SK-N-SH (cell line): ENCODE data around the gene GKN1. TPM values are rescaled to one million over a fixed set of nuclear protein-coding genes. Genes with fewer than 3 reads are reported as not detected.

ENCODE experiments used
- CTCF ChIA-PET: fragments of 300-600, 350-600 bp; formaldehyde crosslinking; extraction: SDS; loops from one replicate; lab custom pipeline; 2021; lab: Yijun Ruan, JAX
- POLR2A ChIA-PET: fragments of 350-600 bp; sonication (Branson Sonifier 250); formaldehyde crosslinking; extraction: SDS; loops from one replicate; lab custom pipeline; 2020; ENCODE audit warnings: antibody characterized with exemption, inconsistent platforms; lab: Yijun Ruan, JAX
- DNase-seq: peaks from one replicate; pipeline ENCODE4 v3.0.0; 2012
- H2AFZ ChIP-seq: fragments of 200-600 bp; sonication (generic); 2 replicates; pipeline ENCODE4 v1.8.1; 2016; ENCODE audit warnings: antibody characterized with exemption, mild to moderate bottlenecking, low read depth
- H3F3A ChIP-seq: fragments of 200-600 bp; sonication (generic); replicated peaks from 2 replicates; pipeline ENCODE3; 2016; ENCODE audit warnings: antibody characterized with exemption, mild to moderate bottlenecking; ENCODE audit not compliant: insufficient read depth
- H3K27ac ChIP-seq, 2 experiments: fragments of 200-500 bp in 1 of 2; fragments of 200-600 bp in 1 of 2; sonication (Bioruptor generic) in 1 of 2; sonication (generic), shearing (Covaris generic) in 1 of 2; 2 replicates each; pipeline versions ENCODE4 v1.5.1 to v1.6.1; 2014 to 2016; ENCODE audit warnings: low read depth in 2 of 2, inconsistent platforms in 1 of 2, low read length in 1 of 2, mild to moderate bottlenecking in 1 of 2, mixed read lengths in 1 of 2
- H3K27me3 ChIP-seq: fragments of 200-600 bp; sonication (generic), shearing (Covaris generic); 2 replicates; pipeline ENCODE4 v1.6.1; 2016; ENCODE audit warnings: mixed run types; ENCODE audit not compliant: insufficient read depth
- H3K36me3 ChIP-seq, 2 experiments: fragments of 200-500 bp in 1 of 2; fragments of 200-600 bp in 1 of 2; sonication (Bioruptor generic) in 1 of 2; sonication (generic) in 1 of 2; replicated peaks in 1 of 2; 2 replicates each; pipeline versions ENCODE3 to v1.5.1; 2014 to 2016; ENCODE audit warnings: low read length in 1 of 2, mild to moderate bottlenecking in 1 of 2; ENCODE audit not compliant: insufficient read depth in 2 of 2, control insufficient read depth in 1 of 2
- H3K4me1 ChIP-seq, 2 experiments: fragments of 200-500 bp in 1 of 2; fragments of 200-600 bp in 1 of 2; sonication (Bioruptor generic) in 1 of 2; sonication (generic), shearing (Covaris generic) in 1 of 2; 2 replicates each; pipeline versions ENCODE4 v1.5.1 to v1.6.1; 2014 to 2016; ENCODE audit warnings: low read depth in 1 of 2, low read length in 1 of 2, mixed run types in 1 of 2; ENCODE audit not compliant: insufficient read depth in 2 of 2, control insufficient read depth in 1 of 2
- H3K4me2 ChIP-seq: fragments of 200-600 bp; sonication (generic), shearing (Covaris generic); 2 replicates; pipeline ENCODE4 v1.6.1; 2017; ENCODE audit warnings: mixed run types
- H3K4me3 ChIP-seq, 2 experiments: fragments of 200-500 bp in 1 of 2; fragments of 200-600 bp in 1 of 2; sonication (Bioruptor generic) in 1 of 2; sonication (generic), shearing (Covaris generic) in 1 of 2; 2 replicates each; pipeline versions ENCODE4 v1.5.1 to v1.8.1; 2014 to 2016; ENCODE audit warnings: low read depth in 2 of 2, inconsistent platforms in 1 of 2, low read length in 1 of 2, mild to moderate bottlenecking in 1 of 2, mixed read lengths in 1 of 2, moderate library complexity in 1 of 2
- H3K79me2 ChIP-seq: fragments of 200-600 bp; sonication (generic); 2 replicates; pipeline ENCODE4 v1.8.1; 2017; ENCODE audit warnings: mild to moderate bottlenecking; ENCODE audit not compliant: insufficient read depth
- H3K9ac ChIP-seq: fragments of 200-600 bp; sonication (generic); 2 replicates; pipeline ENCODE4 v1.6.1; 2017; ENCODE audit warnings: mixed run types
- H3K9me2 ChIP-seq: fragments of 200-600 bp; sonication (generic); 2 replicates; pipeline ENCODE4 v1.6.1; 2017; ENCODE audit warnings: mixed run types
- H3K9me3 ChIP-seq: fragments of 200-600 bp; sonication (generic); 2 replicates; pipeline ENCODE4 v1.6.1; 2017; ENCODE audit warnings: mixed run types, mild to moderate bottlenecking, moderate library complexity
- H4K20me1 ChIP-seq: fragments of 200-600 bp; sonication (generic); 2 replicates; pipeline ENCODE4 v1.6.1; 2017; ENCODE audit warnings: mild to moderate bottlenecking, mixed run types; ENCODE audit not compliant: insufficient read depth
- CTCF ChIP-seq: fragments of 200-600 bp; sonication (generic); IDR thresholded peaks from 2 replicates; pipeline ENCODE4 v1.6.1; 2017; ENCODE audit warnings: antibody characterized with exemption, mild to moderate bottlenecking, moderate library complexity
- ELF1 ChIP-seq: IDR thresholded peaks from 2 replicates; pipeline ENCODE4 v1.4.0; 2012
- EP300 ChIP-seq, 2 experiments: IDR thresholded peaks; 2 replicates each; pipeline versions ENCODE4 v1.4.0 to v1.6.1; 2012; ENCODE audit warnings: borderline replicate concordance in 1 of 2, low read depth in 1 of 2, low read length in 1 of 2
- FOXJ3 ChIP-seq: sonication (generic); formaldehyde crosslinking; IDR thresholded peaks from 2 replicates; pipeline ENCODE4 v1.5.1; 2020; ENCODE audit warnings: mild to moderate bottlenecking, missing genetic modification reagents
- GABPA ChIP-seq: IDR thresholded peaks from 2 replicates; pipeline ENCODE4 v1.4.0; 2012; ENCODE audit warnings: low read depth, mild to moderate bottlenecking
- IRF3 ChIP-seq: fragments of 150-350 bp; IDR thresholded peaks from 2 replicates; pipeline ENCODE4 v1.6.1; 2016; ENCODE audit warnings: mild to moderate bottlenecking, low read depth, low read length
- PBX3 ChIP-seq: IDR thresholded peaks from 2 replicates; pipeline ENCODE4; 2012
- RAD21 ChIP-seq: IDR thresholded peaks from 2 replicates; pipeline ENCODE4 v1.6.1; 2012; ENCODE audit warnings: mild to moderate bottlenecking, low read length
- RXRA ChIP-seq: IDR thresholded peaks from 2 replicates; pipeline ENCODE4 v1.4.0; 2012; ENCODE audit warnings: low read depth, mild to moderate bottlenecking, borderline replicate concordance
- SMC3 ChIP-seq: IDR thresholded peaks from 2 replicates; pipeline ENCODE4 v1.6.1; 2012; ENCODE audit warnings: low read depth, low read length, improper control_type of control experiment
- TCF12 ChIP-seq: IDR thresholded peaks from 2 replicates; pipeline ENCODE4 v1.4.0; 2012
- USF1 ChIP-seq: IDR thresholded peaks from 2 replicates; pipeline ENCODE4 v1.4.0; 2012; ENCODE audit warnings: low read depth, borderline replicate concordance
- YY1 ChIP-seq: IDR thresholded peaks from 2 replicates; pipeline ENCODE4 v1.4.0; 2012; ENCODE audit warnings: low read depth, mild to moderate bottlenecking
- WGBS: methylation state at CpG from one replicate; pipeline ENCODE4 v1.1.6; 2017; ENCODE audit warnings: low lambda C conversion rate; 5-methylcytosine and 5-hydroxymethylcytosine counted together
- polyA plus RNA-seq, 3 experiments: library from polyadenylated mRNA; depleted of rRNA; stranded (reverse); fragments of >200 nt; gene quantifications; 2 replicates each; pipeline ENCODE4 v1.2.3, GENCODE V29; 2012

GKN1 gene
- polyA plus RNA-seq, 1 of the 3 experiments (the other 2 are of a cell fraction) = not detected

GRCh38 chr2:69026691-69027459 lies 52.4 kb downstream of the GKN1 start:
- no peak overlapping the region for H2AFZ ChIP-seq
- 0 out of 2 replicates have a peak, but pooled peaks cover 13% of the 10 kb centered on the region for H3K9me3 ChIP-seq
- no peak for TF ChIP-seq IRF3
- TF ChIP-seq FOXJ3 (CRISPR knock-in tag) = no peak
- no peak for TF ChIP-seq EP300 (IDR thresholded peaks at IDR 0.05; ENCODE audit: borderline replicate concordance in 1 of 2, low read depth in 1 of 2, low read length in 1 of 2)
- no peak for TF ChIP-seq RAD21
- no peak for TF ChIP-seq USF1
- no peak for TF ChIP-seq CTCF
- no peak for TF ChIP-seq SMC3
- TF ChIP-seq PBX3 = no peak
- TF ChIP-seq ELF1 = no peak
- no peak for TF ChIP-seq GABPA
- TF ChIP-seq RXRA = no peak
- no peak for TF ChIP-seq TCF12
- no peak for TF ChIP-seq YY1
- peaks cover 4% of the 10 kb centered on the region for H3F3A ChIP-seq
- CTCF ChIA-PET = interaction anchor here (0.7 to 1.5 kb wide), 5 partner anchors 9 to 281 kb away, joined by 3 to 5 read pairs (median 3); partner anchors contain the start of gene ANTXR1
- no peak overlapping the region for H3K4me2 ChIP-seq
- no peak overlapping the region for H3K27ac ChIP-seq
- no peaks in the 10 kb centered on the region for H3K27me3 ChIP-seq
- H4K20me1 ChIP-seq = peaks cover 71% of the 10 kb centered on the region
- no peak overlapping the region for H3K9ac ChIP-seq
- H3K36me3 ChIP-seq = peaks cover 0 to 26% of the 10 kb centered on the region in 2 experiments
- no peak overlapping the region for H3K4me3 ChIP-seq
- H3K79me2 ChIP-seq = peaks cover 99% of the 10 kb centered on the region
- H3K4me1 ChIP-seq = peaks cover 11 to 21% of the 10 kb centered on the region in 2 experiments; a peak in 3 of 4 replicates
- POLR2A ChIA-PET = no interaction called here
- no peaks in the 10 kb centered on the region for H3K9me2 ChIP-seq
- no peak for DNase-seq
- 96% methylated on average over 13 of the region's 13 CpGs for WGBS

Other genes starting within 250 kb of the GKN1 start
- gene ARHGAP25, start 239.8 kb upstream of the GKN1 start, polyA plus RNA-seq (2012; rRNA removed) = not detected in 2 replicates
- not detected in 2 replicates for gene BMP10, start 103.2 kb upstream of the GKN1 start, polyA plus RNA-seq (2012; rRNA removed)
- gene GKN2, start 21.7 kb upstream of the GKN1 start, polyA plus RNA-seq (2012; rRNA removed) = not detected in 2 replicates
- gene ANTXR1, start 38.5 kb downstream of the GKN1 start, polyA plus RNA-seq (2012; rRNA removed) = 106 and 114 TPM in 2 replicates